Calu3 (cell line): Measurements from ENCODE around the gene PTPRN2. TPM values are rescaled to one million over a fixed set of nuclear protein-coding genes. Genes with fewer than 3 reads are reported as not detected.

ENCODE experiments used
- BruUV-seq: library from RNA; stranded (reverse); fragments of 400-500 nt; replicated peaks from 2 replicates; lab custom pipeline; 2021; lab: Mats Ljungman, UMichigan
- CTCF ChIA-PET: fragments of 300-600 bp; sonication (Branson Sonifier 250); formaldehyde crosslinking; loops from one replicate; lab custom pipeline; 2022; ENCODE audit warnings: antibody characterized with exemption; lab: Charles Lee
- DNase-seq: peaks from one replicate; pipeline ENCODE4 v3.0.0; 2022
- H3K27ac Mint-ChIP-seq: one replicate; pipeline ENCODE4 v1.8.0; 2022; ENCODE audit warnings: mixed read lengths; ENCODE audit not compliant: unreplicated experiment
- H3K27me3 Mint-ChIP-seq: one replicate; pipeline ENCODE4 v1.8.0; 2022; ENCODE audit warnings: mixed read lengths; ENCODE audit not compliant: unreplicated experiment
- H3K36me3 Mint-ChIP-seq: one replicate; pipeline ENCODE4 v1.8.0; 2022; ENCODE audit warnings: mild to moderate bottlenecking, moderate library complexity, mixed read lengths; ENCODE audit not compliant: insufficient read depth, unreplicated experiment
- H3K4me1 Mint-ChIP-seq: one replicate; pipeline ENCODE4 v1.8.0; 2022; ENCODE audit warnings: mild to moderate bottlenecking, low read depth, mixed read lengths; ENCODE audit not compliant: unreplicated experiment
- H3K4me3 Mint-ChIP-seq: one replicate; pipeline ENCODE4 v1.8.0; 2022; ENCODE audit warnings: mild to moderate bottlenecking, low read depth, moderate library complexity, mixed read lengths; ENCODE audit not compliant: unreplicated experiment
- H3K9me3 Mint-ChIP-seq: one replicate; pipeline ENCODE4 v1.8.0; 2022; ENCODE audit warnings: low read depth, mixed read lengths; ENCODE audit not compliant: unreplicated experiment
- intact Hi-C: fragments of 100-400 bp; cut with micrococcal nuclease; formaldehyde crosslinking; loops from one replicate; pipeline ENCODE4 v1.10.0; 2022; ENCODE audit not compliant: unreplicated experiment
- total RNA-seq: library from RNA; stranded (reverse); gene quantifications from 2 replicates; pipeline ENCODE4 v1.2.3, GENCODE V29; 2022
- TF ChIP-seq, protein P1 (sequence below): fragments of 200-600 bp; IDR thresholded peaks from one replicate; pipeline ENCODE4 v1.8.0; 2022; ENCODE audit warnings: antibody characterized with exemption; ENCODE audit not compliant: unreplicated experiment

Gene PTPRN2
- total RNA-seq, 1 experiment from 2014 or later: 2.0 TPM

DNA sequence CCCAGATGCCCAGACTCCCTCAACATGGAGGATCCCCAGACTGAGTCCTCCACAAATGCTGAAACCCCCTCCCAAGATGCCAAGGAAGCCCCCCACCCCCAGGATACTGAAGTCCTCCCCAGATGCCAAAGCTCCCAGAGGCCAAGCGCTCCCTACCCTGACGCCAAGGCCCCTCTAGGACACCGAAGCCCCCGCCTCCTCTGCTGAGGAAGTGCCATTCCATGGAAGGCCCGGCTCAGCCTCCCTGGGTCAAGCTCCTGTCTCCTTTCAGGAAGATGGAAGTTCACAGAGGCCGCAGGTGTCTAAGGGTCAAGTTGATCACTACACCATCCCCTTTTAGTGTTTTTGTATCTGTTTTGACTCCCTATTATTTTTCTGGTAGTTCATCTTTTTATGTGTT lies 644.1 kb downstream of the PTPRN2 start:
- BruUV-seq: no TSS peak
- Mint-ChIP-seq H3K36me3 (no peaks in the 10 kb centered on the region), H3K4me3 (no peak overlapping the region), H3K9me3 (peaks cover 26% of the 10 kb centered on the region), H3K27ac (no peak overlapping the region), H3K27me3 (no peaks in the 10 kb centered on the region), H3K4me1 (no peaks in the 10 kb centered on the region)
- DNase-seq: no peak
- intact Hi-C loops: no loop called here
- TF ChIP-seq, protein P1, sequence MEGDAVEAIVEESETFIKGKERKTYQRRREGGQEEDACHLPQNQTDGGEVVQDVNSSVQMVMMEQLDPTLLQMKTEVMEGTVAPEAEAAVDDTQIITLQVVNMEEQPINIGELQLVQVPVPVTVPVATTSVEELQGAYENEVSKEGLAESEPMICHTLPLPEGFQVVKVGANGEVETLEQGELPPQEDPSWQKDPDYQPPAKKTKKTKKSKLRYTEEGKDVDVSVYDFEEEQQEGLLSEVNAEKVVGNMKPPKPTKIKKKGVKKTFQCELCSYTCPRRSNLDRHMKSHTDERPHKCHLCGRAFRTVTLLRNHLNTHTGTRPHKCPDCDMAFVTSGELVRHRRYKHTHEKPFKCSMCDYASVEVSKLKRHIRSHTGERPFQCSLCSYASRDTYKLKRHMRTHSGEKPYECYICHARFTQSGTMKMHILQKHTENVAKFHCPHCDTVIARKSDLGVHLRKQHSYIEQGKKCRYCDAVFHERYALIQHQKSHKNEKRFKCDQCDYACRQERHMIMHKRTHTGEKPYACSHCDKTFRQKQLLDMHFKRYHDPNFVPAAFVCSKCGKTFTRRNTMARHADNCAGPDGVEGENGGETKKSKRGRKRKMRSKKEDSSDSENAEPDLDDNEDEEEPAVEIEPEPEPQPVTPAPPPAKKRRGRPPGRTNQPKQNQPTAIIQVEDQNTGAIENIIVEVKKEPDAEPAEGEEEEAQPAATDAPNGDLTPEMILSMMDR: no peak
- CTCF ChIA-PET: no interaction called here

DNA sequence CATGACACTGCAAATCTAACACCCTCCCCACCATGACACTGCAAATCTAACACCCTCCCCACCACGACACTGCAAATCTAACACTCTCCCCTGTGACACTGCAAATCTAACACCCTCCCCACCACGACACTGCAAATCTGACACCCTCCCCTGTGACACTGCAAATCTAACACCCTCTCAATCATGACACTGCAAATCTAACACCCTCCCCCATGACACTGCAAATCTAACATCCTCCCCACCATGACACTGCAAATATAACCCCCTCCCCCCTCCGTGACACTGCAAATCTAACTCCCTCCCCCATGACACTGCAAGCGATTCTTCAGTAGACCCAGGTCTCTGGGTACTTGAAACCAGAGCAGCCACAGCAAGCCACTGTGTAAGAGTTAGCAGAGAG lies 646.4 kb downstream of the PTPRN2 start:
- Mint-ChIP-seq H3K27ac (no peak overlapping the region), H3K36me3 (peaks cover 4% of the 10 kb centered on the region), H3K4me3 (no peak overlapping the region), H3K4me1 (no peaks in the 10 kb centered on the region), H3K27me3 (no peaks in the 10 kb centered on the region), H3K9me3 (peaks cover 28% of the 10 kb centered on the region)
- BruUV-seq: no TSS peak
- TF ChIP-seq, protein P1: no peak
- intact Hi-C loops: no loop called here
- CTCF ChIA-PET: no interaction called here
- DNase-seq: no peak

DNA sequence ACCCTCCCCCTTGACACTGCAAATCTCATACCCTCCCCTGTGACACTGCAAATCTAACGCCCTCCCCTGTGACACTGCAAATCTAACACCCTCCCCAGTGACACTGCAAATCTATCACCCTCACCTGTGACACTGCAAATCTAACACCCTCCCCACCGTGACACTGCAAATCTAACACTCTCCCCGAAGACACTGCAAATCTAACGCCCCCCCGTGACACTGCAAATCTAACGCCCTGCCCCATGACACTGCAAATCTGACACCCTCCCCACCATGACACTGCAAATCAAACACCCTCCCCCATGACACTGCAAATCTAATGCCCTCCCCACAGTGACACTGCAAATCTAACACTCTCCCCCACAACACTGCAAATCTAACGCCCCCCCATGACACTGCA lies 647.1 kb downstream of the PTPRN2 start:
- TF ChIP-seq, protein P1: no peak
- BruUV-seq: no TSS peak
- no peak overlapping the region for H3K4me3 Mint-ChIP-seq

DNA sequence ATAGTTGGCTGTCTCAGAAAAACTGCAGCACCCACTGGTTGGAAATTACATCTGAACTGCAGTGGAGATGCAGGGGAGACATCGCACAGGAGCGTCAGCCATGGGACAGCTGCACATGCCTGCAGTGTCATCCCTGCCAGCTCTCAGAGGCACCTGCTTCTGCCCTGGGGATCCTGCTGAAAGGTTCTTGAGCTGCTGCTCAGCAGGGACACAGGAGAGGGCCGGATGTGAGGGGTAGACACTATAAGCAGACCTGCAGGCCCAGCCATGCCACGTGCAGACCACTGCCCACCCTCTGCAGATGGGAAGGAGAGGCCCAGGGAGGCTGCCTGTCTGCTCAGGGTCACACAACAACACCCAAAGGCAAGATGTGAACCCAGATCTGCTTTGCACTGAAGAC lies 649.4 kb downstream of the PTPRN2 start:
- CTCF ChIA-PET: no interaction called here
- Mint-ChIP-seq H3K27me3 (no peaks in the 10 kb centered on the region), H3K36me3 (peaks cover 11% of the 10 kb centered on the region), H3K4me1 (no peaks in the 10 kb centered on the region), H3K27ac (no peak overlapping the region), H3K4me3 (no peak overlapping the region), H3K9me3 (peaks cover 28% of the 10 kb centered on the region)
- no TSS peak for BruUV-seq
- no peak for DNase-seq
- intact Hi-C loops: no loop called here
- TF ChIP-seq, protein P1: no peak

More for the DNA sequence above, 647.1 kb downstream of the PTPRN2 start:
- CTCF ChIA-PET: no interaction called here
- H3K27ac Mint-ChIP-seq: no peak overlapping the region
- H3K4me1 Mint-ChIP-seq: no peaks in the 10 kb centered on the region
- no peaks in the 10 kb centered on the region for H3K27me3 Mint-ChIP-seq
- H3K36me3 Mint-ChIP-seq: peaks cover 6% of the 10 kb centered on the region
- DNase-seq: no peak
- intact Hi-C loops: no loop called here
- H3K9me3 Mint-ChIP-seq: peaks cover 26% of the 10 kb centered on the region

DNA sequence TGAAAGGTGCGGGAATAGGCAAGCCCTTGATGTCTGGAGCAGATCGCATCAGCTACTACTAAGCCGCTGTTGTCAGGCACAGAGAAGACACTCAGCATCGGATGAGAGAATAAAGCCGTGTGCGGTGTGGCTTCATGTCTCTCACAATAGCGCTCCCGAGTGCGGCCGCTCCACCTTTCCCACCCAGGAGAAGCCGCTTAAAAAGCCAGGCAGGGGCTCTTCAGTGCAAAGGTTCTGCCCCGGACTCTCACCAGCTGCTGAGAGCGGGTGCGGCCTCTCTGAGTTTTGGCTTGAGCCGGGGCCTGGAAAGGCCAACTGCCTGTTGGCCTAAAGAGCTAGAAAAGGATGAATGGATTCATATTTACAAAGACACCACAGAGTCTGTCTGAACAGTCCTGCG lies 650.2 kb downstream of the PTPRN2 start:
- H3K36me3 Mint-ChIP-seq: peaks cover 16% of the 10 kb centered on the region
- DNase-seq: no peak
- no peak overlapping the region for H3K4me3 Mint-ChIP-seq
- TF ChIP-seq, protein P1: no peak
- no TSS peak for BruUV-seq
- CTCF ChIA-PET: no interaction called here
- H3K27me3 Mint-ChIP-seq: no peaks in the 10 kb centered on the region
- H3K4me1 Mint-ChIP-seq: no peaks in the 10 kb centered on the region
- intact Hi-C loops: no loop called here
- H3K27ac Mint-ChIP-seq: no peak overlapping the region
- peaks cover 30% of the 10 kb centered on the region for H3K9me3 Mint-ChIP-seq
